Mucosa of stomach (tissue), 1 donor: ENCODE results near the gene PRKAR1B.
A peak's percentile ranks its signal among the peaks of the same experiment; 100 is the strongest.

Experiments used
- H3K27me3 ChIP-seq: one replicate; pipeline ENCODE4 v1.7.0; 2013; ENCODE audit warnings: mild to moderate bottlenecking, low read length; ENCODE audit not compliant: control insufficient read depth, insufficient read depth
- H3K36me3 ChIP-seq: one replicate; pipeline ENCODE4 v1.7.0; 2013; ENCODE audit warnings: low read length; ENCODE audit not compliant: control insufficient read depth, insufficient read depth
- H3K4me1 ChIP-seq: one replicate; pipeline ENCODE4 v1.7.0; 2013; ENCODE audit warnings: mild to moderate bottlenecking, low read length; ENCODE audit not compliant: control insufficient read depth, insufficient read depth
- H3K4me3 ChIP-seq: one replicate; pipeline ENCODE4 v1.7.0; 2013; ENCODE audit warnings: low read length
- H3K9ac ChIP-seq: one replicate; pipeline ENCODE4 v1.7.0; 2013; ENCODE audit warnings: mild to moderate bottlenecking, low read length, moderate library complexity
- H3K9me3 ChIP-seq: one replicate; pipeline ENCODE4 v1.7.0; 2013; ENCODE audit warnings: mild to moderate bottlenecking, low read length, moderate library complexity; ENCODE audit not compliant: control insufficient read depth
- donor health status: Pancreatic carcinoma.

The PRKAR1B gene

GRCh38 chr7:734214-734613 is 7.1 kb upstream of the PRKAR1B start:
- H3K9ac ChIP-seq = no peak overlapping the region
- peaks cover 9% of the 10 kb centered on the region for H3K4me1 ChIP-seq
- H3K9me3 ChIP-seq = no peaks in the 10 kb centered on the region
- H3K27me3 ChIP-seq = no peaks in the 10 kb centered on the region
- H3K4me3 ChIP-seq = no peak overlapping the region
- H3K36me3 ChIP-seq = no peaks in the 10 kb centered on the region

- no peaks in the 10 kb centered on the region for H3K9me3 ChIP-seq
Observed at GRCh38 chr7:732556-732955, 5.5 kb upstream of the PRKAR1B start.

GRCh38 chr7:732094-732541 is 5.0 kb upstream of the PRKAR1B start:
- H3K36me3 ChIP-seq = no peaks in the 10 kb centered on the region
- H3K9ac ChIP-seq = no peak overlapping the region

More at GRCh38 chr7:732556-732955, 5.5 kb upstream of the PRKAR1B start:
- H3K36me3 ChIP-seq = no peaks in the 10 kb centered on the region
- H3K4me3 ChIP-seq = no peak overlapping the region
- peaks cover 18% of the 10 kb centered on the region for H3K4me1 ChIP-seq
- no peak overlapping the region for H3K9ac ChIP-seq
- H3K27me3 ChIP-seq = no peaks in the 10 kb centered on the region

GRCh38 chr7:731440-732085 is 4.5 kb upstream of the PRKAR1B start:
- Histone ChIP-seq H3K4me1 (peaks cover 18% of the 10 kb centered on the region), H3K9ac (no peak overlapping the region), H3K9me3 (no peaks in the 10 kb centered on the region), H3K27me3 (no peaks in the 10 kb centered on the region), H3K4me3 (no peak overlapping the region), H3K36me3 (no peaks in the 10 kb centered on the region)

More at GRCh38 chr7:732094-732541, 5.0 kb upstream of the PRKAR1B start:
- Histone ChIP-seq H3K27me3 (no peaks in the 10 kb centered on the region), H3K4me1 (peaks cover 18% of the 10 kb centered on the region), H3K4me3 (no peak overlapping the region), H3K9me3 (no peaks in the 10 kb centered on the region)

- no peak overlapping the region for H3K4me3 ChIP-seq
Observed at GRCh38 chr7:730501-731439, 3.7 kb upstream of the PRKAR1B start.

GRCh38 chr7:729140-730000 is 2.3 kb upstream of the PRKAR1B start:
- Histone ChIP-seq H3K36me3 (no peaks in the 10 kb centered on the region), H3K4me1 (peaks cover 31% of the 10 kb centered on the region), H3K4me3 (no peak overlapping the region), H3K27me3 (no peaks in the 10 kb centered on the region), H3K9ac (no peak overlapping the region), H3K9me3 (no peaks in the 10 kb centered on the region)

More at GRCh38 chr7:730501-731439, 3.7 kb upstream of the PRKAR1B start:
- no peak overlapping the region for H3K9ac ChIP-seq
- no peaks in the 10 kb centered on the region for H3K27me3 ChIP-seq
- peaks cover 24% of the 10 kb centered on the region for H3K4me1 ChIP-seq
- no peaks in the 10 kb centered on the region for H3K36me3 ChIP-seq
- H3K9me3 ChIP-seq = no peaks in the 10 kb centered on the region

- no peak overlapping the region for H3K4me3 ChIP-seq
- H3K9ac ChIP-seq = no peak overlapping the region
- H3K27me3 ChIP-seq = no peaks in the 10 kb centered on the region
- no peaks in the 10 kb centered on the region for H3K36me3 ChIP-seq
- H3K9me3 ChIP-seq = no peaks in the 10 kb centered on the region
- H3K4me1 ChIP-seq = peaks cover 31% of the 10 kb centered on the region
Observed at GRCh38 chr7:728602-729001, 1.5 kb upstream of the PRKAR1B start.

- no peak overlapping the region for H3K4me3 ChIP-seq
- no peaks in the 10 kb centered on the region for H3K9me3 ChIP-seq
- H3K4me1 ChIP-seq = peaks cover 31% of the 10 kb centered on the region
- no peaks in the 10 kb centered on the region for H3K36me3 ChIP-seq
- H3K9ac ChIP-seq = no peak overlapping the region
- no peaks in the 10 kb centered on the region for H3K27me3 ChIP-seq
Observed at GRCh38 chr7:727806-728460, 852 bp upstream of the PRKAR1B start.

GRCh38 chr7:726854-727103 is 302 bp downstream of the PRKAR1B start:
- H3K36me3 ChIP-seq = no peaks in the 10 kb centered on the region
- peaks cover 24% of the 10 kb centered on the region for H3K4me1 ChIP-seq
- peak overlapping the region; percentile 47 for H3K9ac ChIP-seq

GRCh38 chr7:726084-726853 is 812 bp downstream of the PRKAR1B start, which contains the start of gene DNAAF5:
TSS of gene DNAAF5 (plus strand) at chr7:726699. CDS start at chr7:726721, 22 bp downstream.
- Histone ChIP-seq H3K4me1 (peaks cover 22% of the 10 kb centered on the region), H3K9me3 (no peaks in the 10 kb centered on the region), H3K4me3 (peak within 1 kb of the TSS; percentile 63), H3K36me3 (no peaks in the 10 kb centered on the region), H3K9ac (peak within 1 kb of the TSS; percentile 47), H3K27me3 (no peaks in the 10 kb centered on the region)

More at GRCh38 chr7:726854-727103, 302 bp downstream of the PRKAR1B start:
- peak overlapping the region; percentile 63 for H3K4me3 ChIP-seq
- no peaks in the 10 kb centered on the region for H3K27me3 ChIP-seq
- no peaks in the 10 kb centered on the region for H3K9me3 ChIP-seq
